OCI-M1 (cell line): ENCODE measurements around the gene TBC1D1.
A peak's percentile ranks its signal among the peaks of the same experiment; 100 is the strongest.
"Not testable (repeated sequence)": the region's sequence is repeated elsewhere in the genome, so short reads cannot be mapped to it uniquely, and the experiment has no call there.

Experiments used
- DNase-seq: peaks from one replicate; lab custom pipeline; 2025; lab: John Stamatoyannopoulos, UW

The TBC1D1 gene

DNA sequence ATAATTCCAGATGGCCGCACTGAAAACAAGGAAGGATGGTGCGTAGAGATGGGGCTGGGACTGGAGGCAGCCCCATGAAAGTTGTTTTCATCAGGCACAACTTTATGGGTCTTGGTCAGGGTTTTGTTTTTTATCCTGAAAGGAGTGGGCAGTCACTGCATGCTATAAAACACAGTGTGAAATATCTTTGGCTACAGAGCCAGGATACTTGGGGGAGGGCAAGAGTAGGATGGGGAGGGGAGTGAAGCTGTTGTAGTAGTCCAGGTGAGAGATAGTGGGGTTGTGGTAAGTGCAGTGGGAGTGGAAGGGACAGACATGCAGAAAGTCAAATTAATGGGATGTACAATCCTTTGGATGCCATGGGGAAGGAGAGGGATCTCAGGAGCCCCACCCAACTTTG is 125.8 kb downstream of the TBC1D1 start:
- DNase-seq = no peak

GRCh38 chr4:38017609-38018008 is 126.7 kb downstream of the TBC1D1 start:
- DNase-seq = no peak

- DNase-seq = no peak
These were observed 129.5 kb downstream of the TBC1D1 start for GRCh38 chr4:38020386-38020785.

- DNase-seq = not testable (repeated sequence)
These were observed 130.1 kb downstream of the TBC1D1 start for GRCh38 chr4:38020961-38021360.

GRCh38 chr4:38021751-38022150 is 130.9 kb downstream of the TBC1D1 start:
- no peak for DNase-seq

- no peak for DNase-seq
These were observed 132.7 kb downstream of the TBC1D1 start for GRCh38 chr4:38023347-38024205.

DNA sequence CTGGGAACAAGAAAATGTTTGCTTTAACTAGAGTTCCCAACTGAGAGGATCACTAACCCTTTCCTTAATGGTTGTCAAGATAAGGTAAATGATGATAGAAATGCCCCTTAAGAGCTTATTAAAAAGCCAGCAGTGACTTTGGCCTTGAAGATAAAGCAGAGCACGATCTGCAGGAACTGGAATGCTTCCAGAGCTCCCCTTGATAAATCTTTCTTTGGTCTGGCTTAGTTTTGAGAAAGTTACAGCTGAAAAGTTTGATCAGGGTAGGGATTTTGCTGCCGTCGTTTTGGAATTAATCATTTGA is 133.3 kb downstream of the TBC1D1 start:
- DNase-seq = peak; percentile 19

DNA sequence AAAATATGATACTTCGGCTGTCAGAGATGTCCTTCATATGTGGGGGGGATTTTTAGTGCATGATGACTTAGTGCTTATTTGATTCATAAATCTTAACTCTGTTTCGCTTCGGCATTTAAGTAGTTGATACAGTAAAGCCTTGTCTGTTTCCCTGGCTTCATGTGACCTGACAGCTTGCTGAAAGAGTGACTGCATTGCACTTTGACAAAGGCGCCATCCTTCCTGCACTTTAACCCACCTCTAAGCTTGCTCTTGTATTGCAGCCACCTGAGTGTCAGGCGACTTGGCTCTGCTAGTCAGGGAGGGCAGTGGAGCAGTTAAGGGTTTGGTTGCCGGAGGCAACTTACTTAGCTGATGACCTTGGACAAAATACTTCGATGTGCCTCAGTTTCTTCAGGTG is 134.8 kb downstream of the TBC1D1 start:
- DNase-seq = no peak

DNA sequence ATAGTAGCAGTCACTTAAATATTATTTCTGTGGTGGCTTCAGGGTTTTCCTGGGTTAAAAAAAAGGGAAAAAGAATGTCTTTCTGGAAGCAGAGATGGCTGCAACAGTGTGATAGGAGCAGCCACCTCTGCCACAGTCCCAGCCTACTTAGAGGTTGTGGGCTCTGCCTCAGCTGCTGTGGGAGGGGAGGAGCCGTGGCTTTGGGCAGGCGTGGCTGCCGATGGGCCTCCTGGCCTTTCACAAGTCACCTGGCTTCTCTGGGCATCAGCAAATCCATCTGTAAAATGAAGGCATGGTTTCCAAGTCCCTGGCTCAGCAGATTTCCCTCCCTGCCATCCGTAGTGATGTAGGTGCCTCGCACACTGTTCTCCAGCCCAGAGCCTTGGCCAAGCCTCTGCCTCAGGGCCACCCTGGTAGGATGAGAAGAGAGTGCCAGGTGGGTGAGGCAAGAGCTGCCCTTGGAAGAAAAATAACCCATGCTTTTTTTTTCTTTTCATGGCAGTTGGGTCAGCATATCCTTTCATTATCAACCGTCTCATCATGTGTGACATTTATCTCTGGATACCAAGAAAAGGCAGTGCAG is 135.4 kb downstream of the TBC1D1 start:
- DNase-seq = no peak

- peak; percentile 11 for DNase-seq
These were observed 139.1 kb downstream of the TBC1D1 start for GRCh38 chr4:38030023-38030422.

DNA sequence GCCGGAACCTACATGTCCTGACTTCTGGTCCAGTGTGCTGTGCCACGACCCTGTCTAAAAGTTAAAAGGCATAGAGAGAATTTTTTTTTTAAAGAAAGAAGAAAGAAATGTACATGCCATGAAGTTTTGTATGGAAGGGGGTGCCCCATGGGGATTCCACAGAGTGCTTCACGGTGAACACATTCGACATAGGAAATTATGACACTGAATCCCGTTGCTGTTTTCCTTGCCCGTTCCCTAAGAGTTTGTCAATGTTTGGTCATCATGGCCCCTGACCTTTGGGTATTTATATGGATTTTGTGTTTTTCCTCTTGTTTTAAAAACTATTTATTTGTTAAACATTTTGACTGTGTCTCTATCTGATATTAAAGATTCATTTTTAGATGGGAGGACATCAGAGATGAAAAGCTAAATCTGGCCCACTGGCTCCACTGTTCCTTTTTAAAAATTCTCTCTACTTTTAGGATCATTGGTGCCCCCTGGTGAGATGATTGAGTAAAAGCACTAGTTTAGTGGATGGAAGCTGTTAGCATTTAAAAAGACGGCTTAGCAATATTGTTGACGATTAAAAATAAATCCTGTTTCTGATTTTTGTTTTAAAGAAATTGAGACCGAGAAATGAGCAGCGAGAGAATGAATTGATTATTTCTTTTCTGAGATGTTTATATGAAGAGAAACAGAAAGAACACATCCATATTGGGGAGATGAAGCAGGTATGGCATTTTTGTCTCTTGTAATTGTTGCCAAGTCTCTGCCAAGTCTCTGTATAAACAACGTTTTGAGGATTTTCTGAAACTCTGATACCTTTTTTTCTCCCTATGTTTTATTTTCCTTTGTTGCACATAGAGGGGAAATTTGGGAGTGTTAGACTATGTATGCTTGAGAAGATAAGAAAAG is 144.3 kb downstream of the TBC1D1 start:
- peak; percentile 75 for DNase-seq

GRCh38 chr4:38036548-38036947 is 145.7 kb downstream of the TBC1D1 start:
- no peak for DNase-seq

DNA sequence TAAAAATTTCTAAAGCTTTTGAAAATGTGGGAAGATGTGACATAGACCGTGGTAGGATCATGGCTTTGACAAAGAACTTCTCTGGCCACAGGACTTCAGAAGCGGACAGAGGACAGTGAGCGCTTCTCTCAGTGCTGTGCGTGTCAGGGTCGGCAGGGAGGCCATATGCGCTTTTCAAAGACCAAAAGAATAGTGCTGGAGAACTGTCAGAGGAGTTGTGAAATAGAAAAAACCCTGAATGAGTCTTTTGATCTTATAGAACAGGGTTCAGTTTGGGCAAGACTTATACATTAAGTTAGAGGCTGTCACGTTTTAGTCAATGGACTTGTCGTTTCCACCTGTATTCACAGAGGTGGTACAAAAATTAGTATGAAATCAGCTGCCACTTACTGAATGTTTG is 146.7 kb downstream of the TBC1D1 start:
- no peak for DNase-seq

- DNase-seq = no peak
These were observed 149.7 kb downstream of the TBC1D1 start for GRCh38 chr4:38040619-38041018.

DNA sequence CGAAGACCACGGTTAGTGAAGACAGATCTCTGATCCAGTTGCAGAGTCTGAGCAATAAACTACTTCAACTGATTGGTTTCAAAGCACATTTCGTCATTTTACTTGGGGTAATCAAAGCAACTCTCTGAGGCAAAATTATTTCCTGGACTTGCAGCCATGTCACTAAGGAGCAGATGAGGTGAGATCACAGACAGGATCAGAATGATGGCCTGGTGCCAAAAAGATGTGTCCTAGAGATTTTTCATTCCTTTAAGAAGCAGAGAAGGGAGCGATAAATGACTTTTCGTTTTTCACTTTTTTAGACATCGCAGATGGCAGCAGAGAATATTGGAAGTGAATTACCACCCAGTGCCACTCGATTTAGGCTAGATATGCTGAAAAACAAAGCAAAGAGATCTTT is 153.2 kb downstream of the TBC1D1 start:
- no peak for DNase-seq

- no peak for DNase-seq
These were observed 154.6 kb downstream of the TBC1D1 start for GRCh38 chr4:38045289-38045988.

DNA sequence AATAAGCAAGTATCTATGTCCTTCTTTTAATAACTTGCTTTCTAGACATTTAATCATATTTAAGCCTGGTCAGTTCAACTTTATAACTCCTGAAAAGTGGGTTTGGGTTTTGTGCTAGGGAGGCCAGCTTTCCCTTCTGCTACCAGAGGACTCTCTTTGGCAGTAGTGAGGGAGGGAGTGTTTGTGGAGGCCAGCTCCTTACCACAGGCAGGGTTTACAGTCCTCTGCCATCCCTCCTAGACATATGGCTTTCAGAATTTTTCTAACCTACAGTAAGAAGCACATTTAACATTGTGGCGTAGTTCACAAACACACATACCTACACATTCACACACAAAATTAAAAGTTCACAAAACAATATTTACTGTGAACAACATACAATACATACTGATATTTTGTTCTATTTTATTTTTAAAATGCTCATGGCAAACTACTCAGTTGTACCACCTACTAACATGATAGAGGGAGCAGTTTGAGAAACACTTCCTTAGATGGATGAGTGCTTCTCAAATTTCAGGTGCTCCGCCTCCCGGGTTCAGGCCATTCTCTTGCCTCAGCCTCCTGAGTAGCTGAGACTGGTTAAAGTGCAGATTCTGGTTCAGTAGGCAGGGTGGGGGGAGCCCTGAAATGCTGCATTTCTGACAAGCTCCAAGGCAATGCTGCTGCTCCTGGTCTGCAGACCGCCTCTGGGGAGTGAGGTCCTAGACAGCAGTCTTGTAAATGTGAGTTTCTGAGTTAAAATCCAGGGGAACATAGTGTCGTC is 156.0 kb downstream of the TBC1D1 start:
- peak; percentile 4 for DNase-seq

DNA sequence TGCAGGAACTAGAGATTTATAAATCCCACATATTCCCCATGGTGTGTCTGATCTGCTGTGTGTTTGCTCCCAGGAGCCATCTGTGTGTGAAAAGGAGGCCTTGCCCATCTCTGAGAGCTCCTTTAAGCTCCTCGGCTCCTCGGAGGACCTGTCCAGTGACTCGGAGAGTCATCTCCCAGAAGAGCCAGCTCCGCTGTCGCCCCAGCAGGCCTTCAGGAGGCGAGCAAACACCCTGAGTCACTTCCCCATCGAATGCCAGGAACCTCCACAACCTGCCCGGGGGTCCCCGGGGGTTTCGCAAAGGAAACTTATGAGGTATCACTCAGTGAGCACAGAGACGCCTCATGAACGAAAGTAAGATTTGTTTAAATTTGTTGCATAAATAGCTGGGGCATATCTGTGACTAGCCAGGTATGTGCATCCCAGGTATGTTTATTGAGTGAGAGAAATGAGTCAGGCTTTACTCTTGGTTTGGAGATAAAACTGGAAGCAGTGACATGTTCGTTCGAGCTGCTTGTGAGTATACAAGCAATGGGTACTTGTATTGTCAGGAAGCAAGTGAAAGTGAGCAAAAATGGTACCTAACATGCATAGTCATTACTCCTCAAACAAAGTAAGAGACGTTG is 158.8 kb downstream of the TBC1D1 start:
- no peak for DNase-seq

GRCh38 chr4:38050560-38051350 is 159.9 kb downstream of the TBC1D1 start:
- DNase-seq = no peak

GRCh38 chr4:38055566-38055965 is 164.7 kb downstream of the TBC1D1 start:
- DNase-seq = no peak
